ENCODE measurements around the gene TRDMT1.

DNA sequence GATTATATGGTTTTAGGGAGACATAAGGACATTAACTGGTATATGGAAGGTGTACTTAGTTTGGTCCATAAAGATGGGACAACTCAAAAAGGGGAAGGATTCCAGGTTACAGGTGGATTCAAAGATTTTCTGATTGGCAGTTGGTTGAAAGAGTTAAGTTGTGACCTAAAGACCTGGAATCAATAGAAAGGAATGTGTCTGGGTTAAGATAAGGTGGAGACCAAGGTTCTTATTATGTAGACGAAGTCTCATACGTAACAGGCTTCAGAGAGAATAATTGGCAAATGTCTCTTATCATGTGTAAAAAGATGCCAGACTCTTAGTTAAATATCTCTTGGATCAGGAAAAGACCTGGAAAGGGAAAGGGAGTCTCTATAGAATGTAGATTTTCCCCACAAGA, 1.0 kb upstream of the TRDMT1 start:
- TF ChIP-seq, protein P1, sequence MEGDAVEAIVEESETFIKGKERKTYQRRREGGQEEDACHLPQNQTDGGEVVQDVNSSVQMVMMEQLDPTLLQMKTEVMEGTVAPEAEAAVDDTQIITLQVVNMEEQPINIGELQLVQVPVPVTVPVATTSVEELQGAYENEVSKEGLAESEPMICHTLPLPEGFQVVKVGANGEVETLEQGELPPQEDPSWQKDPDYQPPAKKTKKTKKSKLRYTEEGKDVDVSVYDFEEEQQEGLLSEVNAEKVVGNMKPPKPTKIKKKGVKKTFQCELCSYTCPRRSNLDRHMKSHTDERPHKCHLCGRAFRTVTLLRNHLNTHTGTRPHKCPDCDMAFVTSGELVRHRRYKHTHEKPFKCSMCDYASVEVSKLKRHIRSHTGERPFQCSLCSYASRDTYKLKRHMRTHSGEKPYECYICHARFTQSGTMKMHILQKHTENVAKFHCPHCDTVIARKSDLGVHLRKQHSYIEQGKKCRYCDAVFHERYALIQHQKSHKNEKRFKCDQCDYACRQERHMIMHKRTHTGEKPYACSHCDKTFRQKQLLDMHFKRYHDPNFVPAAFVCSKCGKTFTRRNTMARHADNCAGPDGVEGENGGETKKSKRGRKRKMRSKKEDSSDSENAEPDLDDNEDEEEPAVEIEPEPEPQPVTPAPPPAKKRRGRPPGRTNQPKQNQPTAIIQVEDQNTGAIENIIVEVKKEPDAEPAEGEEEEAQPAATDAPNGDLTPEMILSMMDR (IDR thresholded peaks at IDR 0.05): no peak
- no peak for TF ChIP-seq POLR2A (IDR thresholded peaks at IDR 0.05)

Measured in thyroid gland (tissue), 4 donors.